CD4-positive, alpha-beta T cell (primary cell): ENCODE results near the gene THOP1. TPM values are rescaled to one million over a fixed set of nuclear protein-coding genes. Genes with fewer than 3 reads are reported as not detected.

Source experiments
- ATAC-seq: fragments of 200-7000 bp; cut with Tn5 transposase; one replicate; pipeline ENCODE4 v1.10.0; 2022; ENCODE audit warnings: mild to moderate bottlenecking; ENCODE audit not compliant: poor library complexity
- CTCF ChIA-PET: fragments of 350-600 bp; sonication (Branson Sonifier 250); formaldehyde crosslinking; loops from one replicate; lab custom pipeline; 2021; ENCODE audit warnings: antibody characterized with exemption, inconsistent platforms; lab: Charles Lee
- POLR2A ChIA-PET: fragments of 350-600 bp; sonication (Branson Sonifier 250); formaldehyde crosslinking; loops from one replicate; lab custom pipeline; 2021; ENCODE audit warnings: antibody characterized with exemption, inconsistent platforms; lab: Charles Lee
- DNase-seq, 14 experiments: peaks; one replicate each; pipeline ENCODE4 v3.0.0-alpha.2; 2013 to 2020; ENCODE audit warnings: mixed read lengths in 2 of 14
- H3K27ac ChIP-seq, 2 donors: one replicate each; pipeline versions ENCODE4 v1.5.1 to v1.7.0; 2013; ENCODE audit warnings: low read length in 2 of 2, low read depth in 1 of 2, mild to moderate bottlenecking in 1 of 2
- H3K27me3 ChIP-seq, 2 experiments: 1 replicate in 1 of 2; 2 replicates in 1 of 2; pipeline versions ENCODE4 v1.6.1 to v1.7.0; 2013; ENCODE audit warnings: low read length in 2 of 2, control low read depth in 1 of 2, mild to moderate bottlenecking in 1 of 2, moderate library complexity in 1 of 2; ENCODE audit not compliant: insufficient read depth in 2 of 2, control insufficient read depth in 1 of 2
- H3K36me3 ChIP-seq: one replicate; pipeline ENCODE4 v1.6.1; 2013; ENCODE audit warnings: low read length, control low read depth; ENCODE audit not compliant: insufficient read depth
- H3K4me1 ChIP-seq: one replicate; pipeline ENCODE4 v1.6.1; 2013; ENCODE audit warnings: low read length, control low read depth; ENCODE audit not compliant: insufficient read depth
- H3K4me3 ChIP-seq: one replicate; pipeline ENCODE4 v1.5.1; 2013; ENCODE audit warnings: mild to moderate bottlenecking, low read length, moderate library complexity
- H3K9me3 ChIP-seq, 2 experiments: 1 replicate in 1 of 2; 2 replicates in 1 of 2; pipeline versions ENCODE4 v1.6.1 to v1.7.0; 2013; ENCODE audit warnings: low read length in 2 of 2, mild to moderate bottlenecking in 2 of 2, control low read depth in 1 of 2, moderate library complexity in 1 of 2; ENCODE audit not compliant: control insufficient read depth in 1 of 2, insufficient read depth in 1 of 2
- H3K27ac Mint-ChIP-seq: one replicate; pipeline ENCODE4 v1.8.0; 2020; ENCODE audit warnings: mixed read lengths
- H3K27me3 Mint-ChIP-seq: one replicate; pipeline ENCODE4 v1.8.0; 2021; ENCODE audit warnings: mixed read lengths
- H3K36me3 Mint-ChIP-seq: one replicate; pipeline ENCODE4 v1.8.0; 2021; ENCODE audit warnings: low read depth, mixed read lengths
- H3K4me1 Mint-ChIP-seq: one replicate; pipeline ENCODE4 v1.8.0; 2021; ENCODE audit warnings: low read depth, mixed read lengths
- H3K4me3 Mint-ChIP-seq: one replicate; pipeline ENCODE4 v1.8.0; 2020; ENCODE audit warnings: mild to moderate bottlenecking, mixed read lengths
- H3K9me3 Mint-ChIP-seq: one replicate; pipeline ENCODE4 v1.8.0; 2020; ENCODE audit warnings: mixed read lengths
- intact Hi-C, 2 experiments: fragments of 100-400 bp; cut with DNase I in 1 of 2; cut with micrococcal nuclease in 1 of 2; formaldehyde crosslinking; loops; one replicate each; pipeline versions ENCODE4 v1.15.1 to v1.9.0; 2023 to 2025; cut with DNase I, micrococcal nuclease
- total RNA-seq, 174 experiments: library from RNA in 2 of 174; stranded (reverse) in 2 of 174; gene quantifications; one replicate each; pipeline ENCODE4 v1.2.3 and lab custom pipeline; 2021 to 2026
- TF ChIP-seq, protein P1 (sequence below): fragments of 200-600 bp; IDR thresholded peaks from one replicate; pipeline ENCODE4 v1.8.0; 2022; ENCODE audit warnings: antibody characterized with exemption, mild to moderate bottlenecking

Gene THOP1
- total RNA-seq, 2 experiments from 2014 or later = 26.6 to 27.3 TPM

DNA sequence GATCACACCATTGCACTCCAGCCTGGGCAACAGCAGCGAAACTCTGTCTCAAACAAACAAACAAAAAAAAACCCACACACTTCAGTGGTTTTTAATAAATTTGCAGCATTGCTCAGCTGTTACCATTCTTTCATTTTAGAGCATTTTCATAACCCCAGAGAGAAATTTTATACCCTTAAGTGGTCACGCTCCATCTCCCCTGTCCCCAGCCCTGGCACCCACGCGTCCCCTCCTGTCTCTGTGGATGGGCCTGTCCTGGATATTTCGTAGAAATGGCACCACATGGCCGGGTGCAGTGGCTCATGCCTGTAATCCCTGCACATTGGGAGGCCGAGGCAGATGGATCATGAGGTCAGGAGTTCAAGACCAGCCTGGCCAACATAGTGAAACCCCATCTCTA is 7.8 kb downstream of the THOP1 start:
- Mint-ChIP-seq H3K36me3 (peaks cover 31% of the 10 kb centered on the region), H3K4me3 (no peak overlapping the region), H3K27me3 (no peaks in the 10 kb centered on the region), H3K9me3 (no peaks in the 10 kb centered on the region), H3K27ac (no peak overlapping the region), H3K4me1 (no peaks in the 10 kb centered on the region)
- intact Hi-C loops = loop anchor here in 1 of 2 experiments (10.0 kb wide), 1 partner anchor 322 kb away; no protein-coding TSS in a partner anchor
- Histone ChIP-seq H3K36me3 (peaks cover 24% of the 10 kb centered on the region), H3K4me3 (no peak overlapping the region), H3K27me3 (no peaks in the 10 kb centered on the region), H3K4me1 (no peaks in the 10 kb centered on the region), H3K9me3 (no peaks in the 10 kb centered on the region), H3K27ac (no peak overlapping the region)
- ATAC-seq (no peak), DNase-seq (no peak)
- ChIA-PET CTCF (no interaction called here), POLR2A (no interaction called here)
- TF ChIP-seq, protein P1, sequence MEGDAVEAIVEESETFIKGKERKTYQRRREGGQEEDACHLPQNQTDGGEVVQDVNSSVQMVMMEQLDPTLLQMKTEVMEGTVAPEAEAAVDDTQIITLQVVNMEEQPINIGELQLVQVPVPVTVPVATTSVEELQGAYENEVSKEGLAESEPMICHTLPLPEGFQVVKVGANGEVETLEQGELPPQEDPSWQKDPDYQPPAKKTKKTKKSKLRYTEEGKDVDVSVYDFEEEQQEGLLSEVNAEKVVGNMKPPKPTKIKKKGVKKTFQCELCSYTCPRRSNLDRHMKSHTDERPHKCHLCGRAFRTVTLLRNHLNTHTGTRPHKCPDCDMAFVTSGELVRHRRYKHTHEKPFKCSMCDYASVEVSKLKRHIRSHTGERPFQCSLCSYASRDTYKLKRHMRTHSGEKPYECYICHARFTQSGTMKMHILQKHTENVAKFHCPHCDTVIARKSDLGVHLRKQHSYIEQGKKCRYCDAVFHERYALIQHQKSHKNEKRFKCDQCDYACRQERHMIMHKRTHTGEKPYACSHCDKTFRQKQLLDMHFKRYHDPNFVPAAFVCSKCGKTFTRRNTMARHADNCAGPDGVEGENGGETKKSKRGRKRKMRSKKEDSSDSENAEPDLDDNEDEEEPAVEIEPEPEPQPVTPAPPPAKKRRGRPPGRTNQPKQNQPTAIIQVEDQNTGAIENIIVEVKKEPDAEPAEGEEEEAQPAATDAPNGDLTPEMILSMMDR = no peak

DNA sequence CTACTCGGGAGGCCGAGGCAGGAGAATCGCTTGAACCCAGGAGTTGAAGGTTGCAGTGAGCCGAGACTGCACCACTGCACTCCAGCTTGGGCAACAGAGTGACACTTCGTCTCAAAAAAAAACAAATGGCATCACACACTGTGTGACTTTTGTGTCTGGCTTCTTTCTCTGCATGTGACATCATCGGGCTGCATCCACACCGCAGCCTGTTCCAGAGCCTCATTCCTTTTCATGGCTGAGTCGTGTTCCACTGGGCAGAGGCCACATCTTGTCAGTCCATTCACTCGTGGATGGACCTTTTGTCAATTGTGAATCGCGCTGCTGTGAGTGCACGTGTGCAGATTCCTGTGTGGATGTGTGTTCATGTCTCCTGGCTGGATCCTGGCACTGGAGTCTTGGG is 8.3 kb downstream of the THOP1 start:
- DNase-seq (no peak), ATAC-seq (no peak)
- no peaks in the 10 kb centered on the region for H3K4me1 Mint-ChIP-seq
- Histone ChIP-seq H3K4me3 (no peak overlapping the region), H3K27ac (no peak overlapping the region), H3K27me3 (no peaks in the 10 kb centered on the region), H3K4me1 (no peaks in the 10 kb centered on the region), H3K36me3 (peaks cover 27% of the 10 kb centered on the region), H3K9me3 (no peaks in the 10 kb centered on the region)
- intact Hi-C loops = loop anchor here in 1 of 2 experiments (10.0 kb wide), 1 partner anchor 321 kb away; no protein-coding TSS in a partner anchor
- ChIA-PET CTCF (no interaction called here), POLR2A (no interaction called here)
- no peaks in the 10 kb centered on the region for H3K9me3 Mint-ChIP-seq
- H3K27me3 Mint-ChIP-seq = no peaks in the 10 kb centered on the region
- H3K36me3 Mint-ChIP-seq = peaks cover 31% of the 10 kb centered on the region
- TF ChIP-seq, protein P1 = no peak
- no peak overlapping the region for H3K27ac Mint-ChIP-seq
- H3K4me3 Mint-ChIP-seq = no peak overlapping the region

DNA sequence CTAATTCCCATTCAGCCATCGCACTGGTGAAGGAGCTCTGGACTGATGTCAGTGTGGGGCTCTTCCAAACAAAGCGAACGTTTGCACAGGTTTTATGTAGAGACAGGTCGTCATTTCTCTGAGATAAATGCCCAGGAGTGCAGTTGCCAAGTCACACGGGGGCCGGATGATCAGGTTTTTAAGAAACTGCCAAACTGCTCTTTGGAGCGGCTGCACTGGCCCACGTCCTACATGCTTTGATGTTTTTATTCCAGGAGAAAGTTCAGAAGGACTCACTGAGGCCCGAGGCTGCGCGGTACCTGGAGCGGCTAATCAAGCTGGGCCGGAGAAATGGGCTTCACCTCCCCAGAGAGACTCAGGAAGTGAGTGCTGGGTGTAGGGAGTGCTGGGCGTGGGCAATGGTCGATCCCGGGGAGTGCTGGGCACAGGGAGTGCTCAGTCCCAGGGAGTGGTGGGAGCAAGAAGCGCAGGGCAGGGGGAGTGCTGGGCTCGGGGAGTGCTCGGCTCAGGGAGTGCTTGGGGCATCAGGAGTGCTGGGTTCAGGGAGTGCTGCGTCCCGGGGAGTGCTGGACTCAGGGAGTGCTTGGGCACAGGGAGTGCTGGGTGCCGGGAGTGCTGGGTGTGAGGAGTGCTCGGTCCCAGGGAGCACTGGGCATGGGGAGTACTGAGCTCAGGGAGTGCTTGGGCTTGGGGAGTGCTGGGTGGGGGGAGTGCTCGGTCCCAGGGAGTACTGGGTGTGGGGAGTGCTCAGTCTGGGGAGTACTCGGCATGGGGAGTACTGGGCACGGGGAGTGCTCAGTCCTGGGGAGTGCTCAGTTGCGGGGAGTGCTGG is 10.7 kb downstream of the THOP1 start:
- intact Hi-C loops = loop anchor here in 1 of 2 experiments (10.0 kb wide), 1 partner anchor 319 kb away; no protein-coding TSS in a partner anchor
- no peak overlapping the region for H3K4me3 ChIP-seq
- no peak overlapping the region for H3K27ac ChIP-seq
- TF ChIP-seq, protein P1 = no peak
- ChIA-PET POLR2A (no interaction called here), CTCF (no interaction called here)
- Mint-ChIP-seq H3K36me3 (peaks cover 31% of the 10 kb centered on the region), H3K9me3 (no peaks in the 10 kb centered on the region), H3K27me3 (no peaks in the 10 kb centered on the region), H3K4me3 (no peak overlapping the region), H3K4me1 (no peaks in the 10 kb centered on the region), H3K27ac (no peak overlapping the region)
- H3K27me3 ChIP-seq = no peaks in the 10 kb centered on the region
- H3K9me3 ChIP-seq = no peaks in the 10 kb centered on the region
- no peak for DNase-seq
- ATAC-seq = no peak
- H3K36me3 ChIP-seq = peaks cover 32% of the 10 kb centered on the region
- no peaks in the 10 kb centered on the region for H3K4me1 ChIP-seq
